ENCODE measurements around the gene FAM13B.
A peak's percentile ranks its signal among the peaks of the same experiment; 100 is the strongest.
"Not testable (repeated sequence)": the region's sequence is repeated elsewhere in the genome, so short reads cannot be mapped to it uniquely, and the experiment has no call there.

FAM13B gene

DNA sequence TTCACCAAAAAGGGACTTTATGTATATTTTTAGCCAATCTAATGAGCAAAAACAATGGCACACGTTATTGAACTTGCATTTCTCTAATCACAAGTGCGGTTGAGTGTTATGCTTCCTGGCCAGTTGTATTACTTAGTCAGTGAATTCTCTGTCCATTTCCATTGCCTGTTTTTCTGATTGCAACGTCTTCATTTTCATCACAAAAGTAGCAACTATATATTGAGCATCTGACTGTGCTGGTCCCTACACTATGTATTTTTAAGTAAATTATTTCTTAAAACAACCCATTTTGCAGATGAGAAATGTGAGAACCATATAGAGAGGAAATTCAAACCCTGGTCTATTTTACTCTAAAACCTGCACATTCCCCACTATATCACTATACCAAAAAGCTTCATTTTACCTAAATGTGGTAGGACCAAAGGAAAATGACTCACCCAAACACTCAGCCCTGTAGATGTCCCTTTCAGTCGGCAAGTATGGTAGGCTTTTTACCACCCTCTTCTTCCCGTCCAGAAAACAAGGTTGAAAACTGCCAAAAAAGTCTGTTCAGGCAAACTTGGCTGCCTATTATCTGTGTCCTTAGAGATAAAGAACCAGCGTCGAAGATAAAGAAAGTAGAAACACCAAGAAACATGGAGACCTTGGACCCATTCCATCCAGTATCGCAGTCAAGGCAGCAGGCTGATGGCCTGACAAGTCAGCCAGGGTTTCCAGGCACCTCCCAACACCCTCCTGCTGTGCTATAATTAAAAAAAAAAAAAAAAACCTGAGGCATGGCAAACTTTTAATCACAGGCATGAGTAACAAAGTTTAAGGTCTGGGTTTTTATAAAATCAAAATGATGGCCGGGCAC is 18.8 kb upstream of the FAM13B start:
- no peak for DNase-seq (ENCODE audit: low read depth)
- TF ChIP-seq, protein P1, sequence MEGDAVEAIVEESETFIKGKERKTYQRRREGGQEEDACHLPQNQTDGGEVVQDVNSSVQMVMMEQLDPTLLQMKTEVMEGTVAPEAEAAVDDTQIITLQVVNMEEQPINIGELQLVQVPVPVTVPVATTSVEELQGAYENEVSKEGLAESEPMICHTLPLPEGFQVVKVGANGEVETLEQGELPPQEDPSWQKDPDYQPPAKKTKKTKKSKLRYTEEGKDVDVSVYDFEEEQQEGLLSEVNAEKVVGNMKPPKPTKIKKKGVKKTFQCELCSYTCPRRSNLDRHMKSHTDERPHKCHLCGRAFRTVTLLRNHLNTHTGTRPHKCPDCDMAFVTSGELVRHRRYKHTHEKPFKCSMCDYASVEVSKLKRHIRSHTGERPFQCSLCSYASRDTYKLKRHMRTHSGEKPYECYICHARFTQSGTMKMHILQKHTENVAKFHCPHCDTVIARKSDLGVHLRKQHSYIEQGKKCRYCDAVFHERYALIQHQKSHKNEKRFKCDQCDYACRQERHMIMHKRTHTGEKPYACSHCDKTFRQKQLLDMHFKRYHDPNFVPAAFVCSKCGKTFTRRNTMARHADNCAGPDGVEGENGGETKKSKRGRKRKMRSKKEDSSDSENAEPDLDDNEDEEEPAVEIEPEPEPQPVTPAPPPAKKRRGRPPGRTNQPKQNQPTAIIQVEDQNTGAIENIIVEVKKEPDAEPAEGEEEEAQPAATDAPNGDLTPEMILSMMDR (IDR thresholded peaks at IDR 0.05; ENCODE audit: low read depth, low read length, missing control alignments): no peak
- H3K4me3 ChIP-seq (ENCODE audit: low read depth, low read length): no peak overlapping the region

GRCh38 chr5:138045283-138045682 is 12.4 kb upstream of the FAM13B start:
- not testable (repeated sequence) for H3K4me3 ChIP-seq (ENCODE audit: low read depth, low read length); DNase-seq (ENCODE audit: low read depth)

DNA sequence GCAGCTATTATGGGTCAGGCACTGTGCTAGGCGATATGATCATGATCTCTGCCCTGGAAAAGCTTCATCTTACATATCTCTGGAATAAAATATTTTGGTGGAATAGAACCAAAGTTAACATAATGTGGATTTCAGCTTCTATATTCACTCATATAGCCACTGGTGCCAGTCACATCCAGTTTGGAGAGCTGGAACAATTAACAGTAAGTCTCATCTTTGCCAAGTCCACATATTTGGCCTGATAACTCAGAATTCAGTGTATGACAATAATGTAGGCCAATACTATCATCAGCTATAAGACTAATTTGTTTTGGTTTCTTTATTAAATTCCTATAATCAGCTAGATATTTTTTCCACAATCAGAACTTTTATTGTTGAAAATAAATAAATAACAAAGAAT is 5.9 kb upstream of the FAM13B start:
- no peak for DNase-seq (ENCODE audit: low read depth)
- TF ChIP-seq, protein P1 (IDR thresholded peaks at IDR 0.05; ENCODE audit: low read depth, low read length, missing control alignments): no peak
- H3K4me3 ChIP-seq (ENCODE audit: low read depth, low read length): no peak overlapping the region

DNA sequence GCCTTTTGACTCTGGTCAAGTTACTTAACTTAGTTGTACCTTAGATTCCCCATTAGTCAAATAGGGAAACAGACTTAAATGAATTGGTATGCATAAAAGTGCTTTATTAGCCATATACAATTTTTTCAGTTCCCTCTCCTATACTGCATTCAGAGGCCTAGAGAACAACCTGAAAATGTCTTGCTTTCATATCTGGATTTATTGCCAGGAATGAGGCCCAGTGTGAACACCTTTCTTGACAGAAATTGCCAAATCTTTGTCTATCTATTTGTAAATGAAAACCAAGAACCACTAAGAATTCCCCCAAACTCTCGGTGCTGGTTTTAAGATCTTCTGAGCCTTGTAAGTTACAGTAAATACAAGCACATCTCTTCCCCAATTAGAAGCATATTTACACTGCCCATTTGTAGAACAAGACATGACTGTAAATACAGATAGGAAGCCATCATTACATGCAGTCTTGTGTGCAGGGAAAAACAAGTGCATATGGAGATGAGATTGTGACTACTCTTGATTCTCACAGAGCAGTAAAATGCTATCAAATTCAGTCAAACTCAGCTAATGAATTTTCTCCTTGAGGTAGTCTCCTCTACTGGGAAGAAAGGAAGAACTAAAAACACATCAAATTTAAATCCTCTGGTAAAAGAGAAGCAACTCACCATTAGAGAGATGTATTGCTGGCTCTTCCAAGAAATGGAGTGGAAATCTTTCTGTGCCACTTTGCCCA is 5.2 kb upstream of the FAM13B start:
- H3K4me3 ChIP-seq (ENCODE audit: low read depth, low read length): no peak overlapping the region
- TF ChIP-seq, protein P1 (IDR thresholded peaks at IDR 0.05; ENCODE audit: low read depth, low read length, missing control alignments): no peak
- DNase-seq (ENCODE audit: low read depth): no peak

DNA sequence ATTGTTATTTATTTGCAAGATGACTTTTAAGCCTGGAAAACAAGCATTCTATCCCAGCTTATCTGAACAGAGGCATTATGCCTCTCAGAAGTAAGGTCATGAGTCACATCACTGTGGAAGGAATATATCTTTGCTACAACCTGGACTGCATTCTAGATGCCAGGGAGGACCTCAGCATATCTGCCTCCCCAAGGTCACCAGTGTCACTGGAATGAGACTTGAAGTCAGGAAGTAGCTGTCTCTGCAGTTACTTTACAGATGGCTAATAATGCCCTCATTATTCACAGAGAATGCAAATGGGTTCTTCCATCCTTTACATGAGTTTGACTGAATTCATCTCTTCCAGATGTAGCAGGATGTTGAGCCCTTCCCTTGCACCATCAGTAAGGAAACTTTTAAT is 4.4 kb upstream of the FAM13B start:
- no peak for DNase-seq (ENCODE audit: low read depth)
- H3K4me3 ChIP-seq (ENCODE audit: low read depth, low read length): no peak overlapping the region
- TF ChIP-seq, protein P1 (IDR thresholded peaks at IDR 0.05; ENCODE audit: low read depth, low read length, missing control alignments): no peak

DNA sequence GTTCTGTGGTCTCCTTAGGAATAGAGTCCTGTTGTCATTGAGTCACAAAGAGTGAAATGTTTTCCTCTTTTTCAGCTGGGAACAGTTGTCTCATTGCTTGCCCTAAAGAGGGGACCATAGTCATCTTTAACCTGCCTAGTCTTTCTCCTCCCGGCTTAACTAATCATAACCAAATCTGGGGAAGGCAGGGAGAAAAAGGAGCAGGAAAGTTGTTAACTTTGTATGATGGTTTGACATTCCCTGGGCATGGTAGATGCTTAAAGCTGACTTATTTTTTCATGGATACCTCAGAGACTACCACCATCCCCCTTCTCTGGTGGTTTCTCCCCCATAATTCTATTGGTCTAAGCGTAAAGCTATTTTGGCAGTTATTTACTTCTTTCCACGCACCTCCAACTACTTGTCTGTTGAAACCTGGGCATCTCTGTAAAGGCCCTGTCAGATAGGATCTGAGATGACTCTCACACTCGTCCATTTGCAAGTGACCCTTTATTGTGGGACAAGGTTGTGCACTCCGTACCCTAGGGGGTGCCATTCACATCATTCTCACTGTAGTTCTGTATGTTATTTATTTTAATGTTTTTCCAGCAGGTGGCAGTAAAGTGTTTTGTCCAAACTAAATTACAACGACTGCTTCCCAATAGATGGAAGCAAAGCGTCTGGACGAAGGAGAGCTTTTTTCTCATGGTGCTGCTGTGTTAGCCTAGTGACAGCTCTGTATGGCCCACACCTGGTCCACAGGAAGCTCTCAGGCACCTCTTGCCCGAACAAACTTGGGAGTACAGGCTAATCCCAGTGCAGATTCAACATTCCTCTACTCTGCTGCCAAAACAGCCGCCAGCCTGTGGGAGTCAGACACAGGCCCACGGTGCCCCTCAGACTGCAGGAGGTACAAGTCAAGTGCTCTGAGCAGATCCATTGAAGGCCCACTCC is 3.0 kb upstream of the FAM13B start:
- H3K4me3 ChIP-seq (ENCODE audit: low read depth, low read length): no peak overlapping the region
- peak; percentile 72 for DNase-seq (ENCODE audit: low read depth)
- TF ChIP-seq, protein P1 (IDR thresholded peaks at IDR 0.05; ENCODE audit: low read depth, low read length, missing control alignments): peak; percentile 77

DNA sequence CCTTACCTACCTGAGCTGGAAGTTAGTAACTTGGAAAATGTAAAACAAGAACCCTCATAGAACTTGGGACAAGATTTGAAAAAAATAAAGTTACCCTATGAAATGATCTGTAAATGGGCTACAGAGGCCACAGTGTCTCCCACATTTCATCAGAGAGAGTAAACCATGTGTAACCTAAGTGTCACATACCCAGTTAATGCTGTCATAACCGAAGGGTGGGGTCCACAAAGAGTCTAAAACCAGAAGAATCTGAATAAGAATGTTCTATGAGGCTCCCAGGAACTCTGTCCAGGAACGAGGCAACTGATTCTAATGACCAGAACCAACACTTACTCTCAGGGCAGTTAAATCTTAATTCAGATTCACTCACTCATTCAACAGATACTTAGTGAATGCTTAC is 1.0 kb upstream of the FAM13B start:
- DNase-seq (ENCODE audit: low read depth): no peak
- TF ChIP-seq, protein P1 (IDR thresholded peaks at IDR 0.05; ENCODE audit: low read depth, low read length, missing control alignments): no peak
- H3K4me3 ChIP-seq (ENCODE audit: low read depth, low read length): peak overlapping the region; percentile 89; the same call in 1 of the 2 replicates
